NCI-H2171 (cell line): ENCODE results near the gene RNF144A.

Experiments
- DNase-seq: peaks from one replicate; lab custom pipeline; 2025; lab: John Stamatoyannopoulos, UW

RNF144A gene

DNA sequence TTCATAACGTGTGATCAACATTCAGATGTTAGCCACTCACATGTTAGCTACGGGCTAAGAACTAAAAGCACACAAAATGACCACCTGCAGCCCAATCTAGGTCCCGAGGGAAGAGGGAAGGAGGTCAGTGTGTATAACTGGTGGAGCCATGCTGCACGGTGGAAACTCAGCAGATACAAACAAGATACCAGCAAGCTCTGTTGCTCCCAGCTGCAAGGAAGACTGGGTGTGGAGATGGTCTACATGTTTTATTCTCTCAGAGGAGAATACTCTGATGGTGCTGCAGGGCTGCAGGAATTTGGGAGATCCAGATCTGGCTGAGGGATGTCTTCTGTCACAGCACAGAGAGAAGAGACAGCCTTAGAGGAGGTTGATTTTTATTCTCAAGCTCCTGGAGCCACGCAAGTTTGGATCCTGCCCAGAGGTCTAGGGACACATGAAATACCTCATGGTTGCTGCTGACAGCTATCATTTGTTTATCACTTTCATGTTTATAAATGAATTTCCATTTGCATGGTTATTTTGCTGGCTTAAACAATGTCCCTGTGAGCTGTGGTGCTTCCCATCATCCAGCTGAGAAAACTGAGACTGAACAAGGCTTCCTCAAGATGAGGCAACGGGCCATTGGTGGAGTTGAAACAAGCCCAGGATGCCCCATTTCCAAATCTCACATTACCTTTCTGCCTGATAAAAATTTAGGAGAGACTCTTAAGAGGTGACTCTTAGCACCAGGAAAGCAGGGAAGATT lies 30.9 kb downstream of the RNF144A start:
- no peak for DNase-seq

DNA sequence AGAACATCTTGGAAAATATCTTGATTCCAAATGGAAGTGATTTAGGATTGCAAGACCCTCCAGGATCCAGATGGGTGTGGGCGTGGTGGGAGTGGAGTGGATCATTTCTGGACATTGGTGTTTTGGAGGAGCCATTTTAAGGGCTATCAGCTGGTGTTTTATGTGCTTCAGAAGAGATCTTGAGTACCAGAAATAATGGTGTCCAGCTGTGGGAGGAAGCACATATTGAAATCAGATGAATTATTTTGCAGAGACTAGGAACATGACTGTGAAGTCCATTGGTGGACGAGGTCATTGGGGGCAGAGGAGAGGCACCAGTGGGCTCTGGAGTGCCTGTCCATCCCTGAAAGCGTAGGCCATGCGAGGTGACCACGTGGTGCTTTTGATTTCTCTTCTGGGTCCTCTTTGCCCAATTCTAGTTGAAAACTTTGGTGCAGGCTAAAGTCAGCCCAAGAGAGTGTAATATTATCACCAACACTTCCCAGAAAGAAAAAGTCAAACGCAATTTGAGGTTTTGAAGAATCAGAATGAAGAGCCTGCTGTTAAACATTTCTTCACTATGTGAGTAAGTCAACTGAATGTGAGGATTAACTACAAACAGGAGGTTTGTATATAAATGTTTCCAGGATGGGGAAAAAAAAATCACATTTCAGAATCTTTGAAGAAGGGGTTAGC lies 31.6 kb downstream of the RNF144A start:
- no peak for DNase-seq

DNA sequence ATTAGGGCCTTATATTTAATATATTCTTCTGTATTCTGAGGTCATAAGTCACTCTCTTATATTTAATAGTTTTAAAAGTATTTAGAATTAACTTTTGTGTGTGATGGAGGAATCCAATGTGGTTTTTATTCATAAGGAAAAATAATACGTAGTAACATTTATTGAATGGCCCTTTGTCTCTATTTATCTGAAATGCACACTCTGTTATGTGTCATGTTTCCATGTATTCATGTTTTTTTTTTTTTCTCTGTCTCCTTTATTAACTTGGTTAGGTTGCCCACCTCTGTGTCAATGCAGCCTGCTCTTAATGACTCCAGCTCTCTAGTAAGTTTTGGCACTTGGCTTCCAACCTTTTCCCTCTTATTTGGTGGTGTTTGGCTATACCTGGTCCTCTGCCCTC lies 33.8 kb downstream of the RNF144A start:
- no peak for DNase-seq

DNA sequence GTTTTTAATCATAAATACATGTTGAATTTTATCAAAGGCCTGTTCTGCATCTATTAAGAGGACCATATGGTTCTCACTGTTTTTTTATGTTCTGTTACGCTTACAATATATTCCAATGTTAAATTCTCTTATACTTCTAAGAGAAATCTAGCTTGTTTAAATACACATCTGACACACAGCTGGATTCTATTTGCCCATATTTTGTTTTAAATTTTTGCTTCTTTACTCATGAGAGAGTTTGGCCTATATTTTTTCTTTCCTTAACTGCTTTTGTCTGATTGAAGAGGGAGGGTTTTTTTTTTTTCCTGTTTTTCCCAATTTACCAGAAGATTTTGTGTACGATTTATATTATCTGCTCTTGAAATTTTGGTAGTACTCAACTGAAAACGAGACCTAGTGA lies 34.9 kb downstream of the RNF144A start:
- no peak for DNase-seq

DNA sequence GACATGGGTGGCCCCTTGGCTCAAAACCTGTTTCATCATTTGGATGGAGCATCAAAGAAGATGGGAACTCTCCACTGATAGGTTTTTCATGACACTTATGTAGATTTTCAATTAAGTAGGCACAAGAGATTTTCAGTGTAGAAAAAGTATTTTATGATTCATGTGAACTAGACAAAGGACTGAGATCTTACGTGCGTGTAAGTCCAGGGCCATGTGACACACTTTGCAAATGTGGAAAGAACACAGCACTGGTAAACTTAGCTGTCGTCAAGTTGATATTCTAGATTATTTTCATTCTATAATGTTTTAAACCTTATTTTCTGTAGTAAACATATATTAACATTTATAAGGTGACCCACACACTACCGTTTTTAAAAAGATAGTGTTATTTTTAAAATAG lies 37.4 kb downstream of the RNF144A start:
- DNase-seq: no peak

DNA sequence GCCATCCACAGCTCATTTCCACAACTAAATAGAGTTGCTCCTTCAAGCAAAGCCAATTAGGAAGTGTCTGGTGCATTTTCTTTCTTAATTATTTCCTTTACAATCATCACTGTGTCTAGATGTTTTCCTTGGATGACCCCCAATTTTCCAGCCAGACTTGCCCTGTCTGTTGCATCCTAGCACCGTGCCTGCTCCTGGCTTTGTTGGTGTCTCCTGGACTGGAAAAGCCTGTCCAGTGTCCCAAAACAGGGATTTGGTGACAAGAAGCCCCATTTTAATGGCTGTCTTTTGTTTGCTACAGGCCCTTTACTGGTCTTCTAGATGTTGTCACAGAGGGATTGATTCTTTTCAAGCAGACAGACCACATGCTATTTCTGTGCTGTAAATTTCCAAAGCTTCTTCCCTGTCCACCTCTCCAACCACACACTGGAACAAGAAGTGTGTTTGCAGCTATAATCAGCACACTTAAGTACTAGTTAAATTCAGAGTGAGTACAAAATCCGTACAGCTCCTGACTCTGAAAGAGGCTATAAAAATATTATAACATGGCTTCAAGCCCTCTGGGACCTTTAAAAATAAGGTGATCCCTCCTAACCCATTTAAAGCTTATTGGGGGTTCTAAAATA lies 38.4 kb downstream of the RNF144A start:
- DNase-seq: no peak

DNA sequence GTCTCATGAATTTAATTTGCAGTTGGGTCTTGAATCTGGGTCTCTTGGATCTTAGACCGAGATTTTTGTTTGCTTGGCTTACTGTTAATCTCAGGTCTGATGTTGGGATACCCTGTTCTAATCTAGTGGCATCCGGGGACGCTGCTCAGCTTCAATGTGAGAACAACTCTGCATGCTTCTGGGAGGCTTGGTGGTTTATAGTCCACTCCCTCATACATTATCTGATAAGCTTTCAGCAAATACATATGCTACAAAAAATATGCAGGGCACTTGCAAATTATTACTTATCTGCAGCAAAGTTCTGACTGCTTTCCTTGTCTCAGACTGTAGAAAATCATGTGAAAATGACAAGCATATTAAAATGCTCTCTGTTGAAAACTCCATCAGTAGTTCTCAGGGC lies 39.4 kb downstream of the RNF144A start:
- no peak for DNase-seq

DNA sequence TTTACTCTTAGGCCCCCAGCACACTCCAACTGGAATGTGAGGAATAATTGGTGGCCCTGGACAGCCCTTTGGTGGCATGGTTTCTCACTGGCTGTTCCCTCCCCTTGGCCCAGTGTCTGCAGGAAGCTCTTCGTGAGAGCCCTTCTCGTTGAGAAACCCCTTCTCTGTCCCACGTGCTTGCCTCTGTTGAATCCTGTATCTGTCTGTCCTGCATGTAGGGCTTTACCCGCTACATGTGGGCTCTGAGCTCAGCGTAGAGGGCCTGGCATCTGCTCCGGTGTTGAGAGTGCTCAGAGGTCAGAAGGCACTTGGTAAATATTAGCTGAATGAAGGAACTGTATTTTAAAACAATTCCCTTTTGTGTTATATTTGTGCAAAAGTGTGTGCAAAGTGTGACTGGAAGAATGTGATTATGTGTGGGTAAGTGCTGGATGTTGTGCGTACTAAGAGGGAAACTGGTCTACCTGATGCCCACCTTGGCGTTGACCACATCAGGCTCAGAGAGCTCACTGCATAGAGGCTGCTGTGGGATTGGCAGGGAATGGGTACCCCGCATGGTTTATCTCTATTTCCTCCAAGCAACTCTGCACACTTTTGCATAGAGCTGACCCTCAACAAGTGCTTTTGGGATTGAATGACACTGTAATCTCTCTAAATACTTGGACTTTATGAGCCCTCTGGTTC lies 40.0 kb downstream of the RNF144A start:
- DNase-seq: no peak

DNA sequence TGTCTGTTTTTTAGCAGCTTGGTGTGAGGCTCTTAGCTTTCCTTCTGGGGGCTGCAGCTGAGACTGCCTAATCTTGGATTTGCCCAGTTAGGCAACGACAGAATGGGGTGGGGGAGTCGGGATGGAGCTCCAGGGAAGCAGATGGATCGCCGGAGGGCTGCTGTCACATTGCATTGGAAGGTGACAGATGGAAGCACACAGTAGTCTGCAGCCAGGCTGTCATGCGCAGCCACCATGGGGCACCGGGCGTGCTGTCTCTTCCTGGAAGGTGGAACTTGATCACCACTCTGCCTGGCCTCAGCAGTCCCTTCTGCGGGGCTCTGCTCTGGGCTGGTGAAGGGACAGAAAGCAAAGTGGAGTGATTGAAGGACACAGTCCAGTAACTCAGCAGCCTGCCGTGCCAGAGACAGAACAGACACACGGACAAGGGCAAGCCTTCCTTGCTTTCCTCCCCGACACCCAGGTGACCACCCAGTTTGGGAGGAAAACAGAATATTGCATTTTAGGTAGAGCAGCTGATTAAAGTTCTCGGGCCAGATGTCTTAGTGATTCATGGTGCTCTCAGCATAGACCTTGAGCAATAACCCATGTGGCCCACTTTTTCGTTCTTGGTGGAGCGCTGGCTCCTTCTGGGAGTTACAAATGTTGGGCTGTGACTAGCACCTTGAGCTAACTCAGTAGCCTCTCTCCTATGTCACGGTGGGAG lies 40.9 kb downstream of the RNF144A start:
- peak; percentile 94 for DNase-seq

DNA sequence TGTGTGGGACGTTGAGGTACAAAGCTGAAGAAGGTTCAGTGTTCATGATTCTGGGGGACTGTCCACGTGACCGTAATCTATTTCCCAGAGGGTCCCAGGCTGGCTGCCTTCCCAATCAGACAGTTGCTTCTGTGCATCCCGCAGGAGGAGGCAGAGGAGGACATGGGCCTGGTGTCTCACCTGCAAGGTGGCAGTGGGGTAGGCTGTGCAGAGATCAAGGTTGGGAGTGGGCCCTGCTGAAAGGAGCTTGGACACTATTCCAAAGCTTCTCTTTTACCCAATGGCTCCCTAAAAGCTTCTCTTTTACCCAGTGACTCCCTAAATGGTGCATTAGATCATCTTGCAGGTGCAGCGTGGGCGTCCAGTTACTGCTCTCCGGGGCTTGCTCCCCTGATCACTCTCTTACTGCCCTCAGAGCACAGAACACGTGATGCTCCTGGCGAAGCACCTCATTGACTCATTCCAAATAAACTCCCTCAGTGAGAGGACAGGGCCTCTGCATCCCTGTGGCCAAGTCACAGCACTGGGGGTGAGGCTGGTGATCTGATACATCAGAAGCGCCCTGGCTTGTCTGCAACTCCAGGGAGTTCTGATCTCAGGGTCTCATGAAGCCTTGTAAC lies 41.5 kb downstream of the RNF144A start:
- DNase-seq: no peak

DNA sequence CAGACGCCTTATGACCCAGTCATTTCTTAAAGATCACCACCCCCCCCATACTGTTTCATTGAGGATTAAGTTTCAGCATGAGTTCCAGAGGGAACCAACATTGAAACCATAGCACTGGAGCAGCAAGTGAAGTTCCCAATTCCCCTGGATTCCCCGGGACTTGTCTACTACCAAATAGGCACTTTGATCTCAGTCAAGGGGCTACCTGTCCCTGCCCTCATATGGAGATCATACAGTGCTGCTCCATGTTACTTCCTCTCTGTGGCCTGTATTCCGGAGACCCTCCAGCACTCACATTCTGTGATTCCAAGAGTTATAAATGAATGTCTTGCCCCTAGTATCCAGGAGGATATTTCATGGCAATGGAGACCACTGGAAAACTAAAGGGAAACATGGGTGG lies 42.5 kb downstream of the RNF144A start:
- no peak for DNase-seq

DNA sequence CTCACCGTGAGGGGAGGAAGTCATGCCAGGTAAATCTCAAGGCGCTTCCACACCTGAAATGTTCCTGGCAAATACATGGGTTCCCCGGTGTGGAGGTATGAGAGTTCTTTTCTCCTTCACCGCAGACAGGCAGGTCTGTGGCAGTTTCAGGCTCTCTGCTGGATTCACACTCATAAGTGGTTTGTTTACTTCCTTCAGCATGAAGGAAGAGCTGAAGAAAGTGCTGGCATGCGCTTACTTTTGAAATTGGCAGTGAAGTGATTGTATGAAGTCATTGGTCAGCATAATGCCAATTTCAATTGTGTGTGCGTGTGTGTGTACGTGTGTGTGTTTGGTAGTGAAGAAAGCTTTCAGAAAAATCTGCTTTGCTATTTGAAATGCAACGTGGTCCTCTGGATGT lies 43.4 kb downstream of the RNF144A start:
- DNase-seq: no peak

DNA sequence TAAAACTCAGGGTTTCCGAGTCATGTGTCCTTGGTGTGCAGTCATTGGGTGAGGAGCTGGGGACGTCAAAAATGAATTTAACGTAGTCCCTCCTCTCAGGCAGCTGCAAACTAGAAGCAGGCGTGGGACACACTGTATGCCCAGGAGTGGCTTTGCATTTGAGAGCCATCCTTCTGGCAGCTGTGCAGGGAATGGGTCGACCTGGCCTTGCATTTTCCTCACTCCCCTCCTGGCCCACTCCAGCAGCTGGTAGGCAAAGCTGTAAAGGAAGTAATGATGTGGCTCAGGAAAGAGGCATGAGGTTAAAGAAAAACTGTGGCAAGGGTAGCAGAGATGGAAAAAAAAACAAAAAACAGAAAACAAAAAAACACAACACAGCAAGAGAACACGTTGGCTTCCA lies 46.5 kb downstream of the RNF144A start:
- no peak for DNase-seq

DNA sequence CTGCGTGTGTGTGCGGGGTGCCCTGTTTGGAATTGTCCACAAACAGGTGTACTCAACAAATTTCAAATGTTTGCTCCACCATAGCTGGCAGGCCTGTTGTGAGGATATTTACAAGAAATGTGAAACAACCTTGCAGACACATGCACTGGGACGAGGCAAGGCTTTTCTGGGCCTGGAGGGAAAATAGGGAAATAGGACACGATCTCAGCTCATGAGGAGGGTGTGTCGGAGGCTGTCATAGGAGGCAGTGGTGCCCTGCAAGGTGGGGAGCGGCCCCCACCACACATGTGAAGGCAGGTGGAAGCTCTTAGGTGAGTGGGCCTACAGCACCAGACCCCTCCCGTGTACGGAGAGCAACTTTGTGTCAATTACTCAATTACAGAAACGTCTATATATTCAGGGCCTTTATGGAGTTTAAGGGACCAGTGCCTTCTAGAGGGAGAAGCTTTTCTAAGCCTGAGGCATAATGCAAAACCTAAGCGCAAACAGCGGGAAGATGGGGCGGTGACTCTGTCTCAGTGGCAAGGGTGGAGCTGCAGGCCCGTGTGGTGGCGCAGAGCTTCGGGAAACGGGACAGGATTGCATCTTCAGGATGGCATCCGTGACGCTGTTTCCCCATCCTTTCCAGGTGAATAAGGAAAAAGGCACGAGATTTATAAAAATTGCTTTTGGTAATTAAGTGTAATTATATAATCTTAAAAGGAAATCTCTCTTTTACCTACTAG lies 48.0 kb downstream of the RNF144A start:
- no peak for DNase-seq

DNA sequence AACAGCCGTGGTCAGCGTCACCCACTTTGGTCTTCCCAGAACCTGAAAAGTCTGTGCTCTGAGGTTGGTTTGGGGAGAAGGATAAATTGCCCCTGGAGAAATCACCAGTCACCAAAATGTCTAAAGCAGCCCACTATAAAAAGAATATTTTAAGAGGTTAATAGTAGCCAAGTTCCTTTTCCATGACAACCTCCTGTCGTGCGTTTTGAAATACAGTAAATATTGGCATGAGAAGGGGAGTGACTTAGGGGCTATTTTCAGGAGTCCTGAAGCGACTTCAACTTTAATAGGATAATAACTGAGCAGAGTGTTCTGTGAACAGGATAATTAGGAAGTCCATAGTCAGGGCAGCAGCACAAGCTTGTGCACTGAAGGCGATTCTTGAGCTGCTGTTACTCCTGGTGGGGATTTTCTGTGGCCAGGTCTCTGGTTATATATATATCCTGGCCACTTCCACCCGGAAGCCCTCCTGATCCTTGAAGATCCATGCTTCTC lies 49.3 kb downstream of the RNF144A start:
- no peak for DNase-seq

DNA sequence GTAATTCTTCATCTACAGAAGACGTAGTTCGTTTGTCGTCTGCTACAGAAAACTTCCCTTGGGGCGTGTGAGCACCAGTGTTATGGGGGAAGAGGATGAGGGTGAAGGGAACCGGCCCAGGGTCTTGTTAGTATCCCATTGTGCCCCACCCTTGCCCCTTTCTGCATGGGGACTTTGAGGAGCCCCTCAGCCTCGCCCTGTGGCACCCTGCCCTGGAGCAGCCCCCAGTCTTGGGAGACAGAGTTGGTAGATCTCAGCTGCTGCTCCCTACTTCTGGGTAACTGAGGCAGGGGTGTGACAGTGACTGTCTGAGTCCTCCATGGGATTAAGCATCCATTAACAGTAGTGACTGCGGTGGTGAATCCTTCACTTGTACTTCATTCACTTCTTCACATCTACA lies 50.1 kb downstream of the RNF144A start:
- no peak for DNase-seq

DNA sequence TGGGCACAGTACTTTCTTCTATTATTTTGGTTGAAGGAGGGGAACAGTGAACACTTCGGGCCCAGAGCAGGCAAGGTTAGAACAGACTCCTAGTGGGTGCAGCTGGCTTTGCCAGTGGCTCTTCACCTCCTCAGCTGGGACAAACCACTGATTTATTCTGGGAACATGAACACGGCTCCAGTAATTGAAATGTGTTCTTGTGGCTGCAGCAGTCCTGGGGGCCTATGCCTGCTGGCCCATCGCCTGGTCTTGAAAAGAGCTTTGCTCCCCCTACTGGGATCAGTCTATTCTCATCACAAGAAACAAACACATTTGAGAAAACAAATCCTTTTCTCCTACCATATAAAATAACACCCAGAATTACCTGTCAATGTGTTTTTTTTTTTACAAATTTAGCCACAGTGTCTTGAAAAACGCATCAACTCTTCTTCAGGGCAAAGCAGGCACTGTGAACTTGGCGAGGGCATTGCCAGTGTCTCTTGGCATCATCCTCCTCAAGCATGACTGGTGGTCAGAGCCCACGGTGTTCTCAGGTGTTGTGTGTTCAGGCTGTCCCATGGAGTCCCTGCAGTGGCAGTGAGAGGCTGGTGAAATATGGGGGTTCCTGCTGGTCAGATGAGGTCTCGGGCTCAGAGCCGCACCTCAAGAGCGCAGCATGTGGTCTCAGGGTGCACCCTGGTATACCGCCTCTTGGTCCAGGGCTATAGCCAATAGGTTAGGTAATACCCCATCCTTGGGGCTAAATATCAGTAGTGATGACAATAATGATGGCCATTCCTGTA lies 51.3 kb downstream of the RNF144A start:
- no peak for DNase-seq

DNA sequence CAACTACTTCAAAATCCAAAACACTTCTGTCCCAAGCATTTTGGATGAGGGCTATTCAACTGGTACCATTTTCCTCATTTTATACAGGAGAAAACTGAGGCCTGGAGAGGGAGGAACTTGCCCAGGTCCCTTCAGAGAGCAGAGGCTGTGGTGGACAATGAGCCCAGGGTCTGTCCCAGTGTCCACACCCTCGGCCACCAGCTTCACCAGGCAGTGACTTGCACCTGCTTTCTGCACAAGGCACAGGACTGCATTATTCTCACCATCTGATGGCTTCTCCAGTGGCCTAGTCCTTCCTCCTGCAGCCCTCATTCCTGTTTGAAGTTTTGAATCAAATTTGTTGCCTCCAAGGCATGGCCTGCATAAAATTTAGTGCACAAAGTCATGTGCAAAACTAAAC lies 53.3 kb downstream of the RNF144A start:
- no peak for DNase-seq

DNA sequence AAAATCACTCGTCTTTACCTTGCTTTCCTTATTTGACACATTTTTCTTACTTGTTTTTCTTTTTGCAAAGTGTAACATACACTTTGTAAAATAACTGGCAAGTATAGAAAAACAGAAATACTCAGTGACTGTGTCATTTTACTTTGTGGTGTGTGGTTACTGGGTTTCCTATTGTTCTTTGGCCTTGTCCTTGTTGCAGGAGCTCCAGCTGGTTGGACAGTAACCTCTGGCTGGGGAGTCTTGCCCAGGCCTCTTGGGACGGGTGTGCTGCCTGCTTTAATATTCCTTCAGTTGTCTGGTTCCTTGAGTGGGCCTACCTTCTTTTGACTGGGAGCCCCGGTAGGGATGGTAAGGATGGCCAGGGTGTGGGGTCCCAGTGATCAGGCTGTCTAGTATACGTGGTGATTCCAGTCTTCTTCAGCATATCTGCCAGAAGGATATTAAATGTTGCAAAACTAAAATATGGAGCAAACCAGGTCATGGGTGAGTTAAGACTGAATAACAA lies 53.8 kb downstream of the RNF144A start:
- no peak for DNase-seq

DNA sequence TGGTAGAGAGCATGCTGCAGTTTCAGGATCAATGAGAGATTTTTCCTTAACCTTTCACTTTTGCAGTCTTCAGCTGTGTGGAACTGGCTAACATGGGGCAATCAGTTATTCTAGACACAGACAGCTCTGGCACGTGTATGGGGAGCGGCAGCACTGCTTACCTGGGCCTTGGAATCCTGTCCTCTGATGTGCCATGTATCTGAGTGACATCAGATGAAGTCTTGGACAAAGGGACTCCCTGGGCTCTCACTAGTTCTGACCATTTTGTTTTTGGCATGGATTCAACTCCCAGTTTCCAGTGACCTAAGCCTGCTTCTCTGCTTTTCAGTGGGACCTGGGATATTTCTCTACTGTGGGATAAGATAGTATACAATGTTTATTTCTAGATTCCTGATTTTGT lies 54.3 kb downstream of the RNF144A start:
- DNase-seq: no peak
